HG03520 (cell line): ENCODE results near the gene EXOSC6.
"Not testable (repeated sequence)": the region's sequence is repeated elsewhere in the genome, so short reads cannot be mapped to it uniquely, and the experiment has no call there.

Experiments used
- ATAC-seq: cut with Tn5 transposase; IDR thresholded peaks from one replicate; pipeline ENCODE4 v1.9.1; 2021; ENCODE audit warnings: mild to moderate bottlenecking, moderate library complexity; ENCODE audit not compliant: unreplicated experiment

Gene EXOSC6

DNA sequence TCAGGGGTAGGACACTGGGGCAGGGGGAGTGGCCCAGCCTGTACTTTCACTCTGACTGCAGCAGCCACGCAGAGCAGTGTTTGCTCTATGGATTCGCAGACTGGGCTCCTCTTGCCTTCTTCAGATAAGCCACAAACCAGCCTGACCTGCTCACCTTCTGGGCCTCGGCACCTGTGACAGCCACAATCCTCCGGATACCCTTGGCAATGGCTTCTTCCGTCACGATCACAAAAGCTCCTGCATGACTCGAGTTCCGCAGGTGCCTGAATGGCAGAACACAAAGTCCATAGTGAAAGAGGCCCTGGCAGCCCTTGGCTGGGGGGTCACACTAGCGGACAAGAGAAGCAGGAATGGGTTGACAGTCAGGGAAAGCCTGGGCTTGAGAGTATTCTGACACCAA is 3.8 kb upstream of the EXOSC6 start:
- ATAC-seq, result no peak

DNA sequence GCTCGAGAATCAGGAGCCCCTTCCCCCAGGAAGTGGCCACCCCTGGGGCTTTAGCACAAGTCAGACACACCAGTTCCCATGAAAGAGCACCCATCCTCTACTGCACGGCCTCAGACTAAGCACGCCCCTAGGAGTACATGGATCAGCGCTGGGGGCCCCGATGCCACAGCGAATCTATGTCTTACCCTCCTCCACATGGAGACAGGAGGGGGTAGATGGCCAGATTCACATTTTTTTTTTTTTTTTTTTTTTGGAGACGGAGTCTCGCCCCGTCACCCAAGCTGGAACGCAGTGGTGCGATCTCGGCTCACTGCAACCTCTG is 3.2 kb upstream of the EXOSC6 start:
- no peak for ATAC-seq

DNA sequence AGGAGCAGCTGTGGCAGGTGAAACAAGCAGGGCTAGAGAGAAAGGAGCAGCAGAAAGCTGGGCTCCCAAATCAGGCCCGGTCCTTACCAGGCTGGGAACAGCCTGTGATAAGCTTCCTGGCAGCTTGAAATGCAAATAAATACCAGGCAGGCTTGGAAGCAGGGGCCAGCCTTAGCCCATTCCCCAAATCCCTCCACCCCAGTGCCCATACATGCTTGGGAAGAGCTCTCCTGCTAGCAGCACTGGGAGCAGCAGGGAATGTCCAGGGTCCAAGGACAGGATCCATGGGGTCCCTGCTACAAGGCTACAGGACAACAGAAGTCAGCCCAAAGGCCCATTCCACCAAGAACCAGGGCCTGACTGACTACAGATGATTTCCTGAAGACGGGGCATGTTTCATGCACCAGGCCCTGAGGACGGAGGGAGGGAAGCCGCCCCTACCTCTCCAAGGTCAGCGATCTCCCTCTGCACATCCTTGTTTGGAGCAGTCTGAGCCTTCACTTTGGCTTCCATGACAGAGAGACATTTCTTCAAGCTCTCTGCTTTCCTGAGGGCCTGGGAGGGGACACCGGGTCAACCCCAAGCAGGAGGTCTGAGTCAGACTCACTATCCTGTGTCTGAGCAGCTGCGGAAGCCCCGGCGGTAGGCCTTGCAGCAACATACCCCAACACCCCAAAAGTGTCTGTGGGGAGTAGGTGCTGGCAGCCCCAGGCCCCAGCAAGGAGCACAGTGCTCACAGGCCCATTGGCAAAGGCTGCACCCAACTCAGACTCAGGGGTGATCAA is 2.6 kb upstream of the EXOSC6 start:
- no peak for ATAC-seq

DNA sequence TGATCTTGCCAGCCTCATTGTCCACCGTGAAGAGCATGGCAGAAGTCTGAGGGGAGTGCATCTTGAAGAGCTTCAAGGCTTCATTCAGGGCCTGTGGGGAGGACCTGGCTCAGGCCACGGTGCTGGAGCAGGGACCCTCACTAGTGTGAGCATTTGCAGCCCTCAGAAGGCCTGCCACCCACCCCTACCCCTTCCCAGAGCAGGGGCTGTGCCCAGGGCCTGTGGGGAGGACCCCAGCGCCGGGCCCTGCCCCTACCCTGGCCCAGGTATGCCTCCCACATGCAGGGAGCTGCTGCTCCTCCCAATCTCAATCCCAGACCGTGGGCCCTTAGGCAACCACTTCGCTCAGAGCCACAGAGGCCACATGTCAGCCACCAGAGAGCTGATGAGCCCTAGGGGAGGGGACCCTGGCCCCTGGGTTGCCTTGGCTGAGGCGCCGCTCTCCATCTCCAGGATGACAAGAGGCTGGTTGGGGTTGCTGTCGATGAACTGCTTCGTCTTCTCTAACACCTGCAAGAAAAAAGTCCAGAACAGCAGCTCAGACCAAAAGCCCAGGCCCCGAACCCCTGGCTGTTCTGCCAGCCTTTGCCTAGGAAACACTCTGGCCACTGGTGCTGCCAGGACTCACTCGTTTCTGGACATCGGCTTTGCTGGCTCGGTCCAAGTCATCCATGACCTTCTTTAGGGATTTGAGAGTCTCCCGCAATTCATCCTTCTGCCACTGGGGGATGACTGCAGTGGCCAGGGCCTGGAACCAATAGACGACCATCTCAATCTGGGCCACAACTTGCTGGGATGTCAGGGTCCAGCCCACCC is 1.8 kb upstream of the EXOSC6 start:
- ATAC-seq, result no peak

DNA sequence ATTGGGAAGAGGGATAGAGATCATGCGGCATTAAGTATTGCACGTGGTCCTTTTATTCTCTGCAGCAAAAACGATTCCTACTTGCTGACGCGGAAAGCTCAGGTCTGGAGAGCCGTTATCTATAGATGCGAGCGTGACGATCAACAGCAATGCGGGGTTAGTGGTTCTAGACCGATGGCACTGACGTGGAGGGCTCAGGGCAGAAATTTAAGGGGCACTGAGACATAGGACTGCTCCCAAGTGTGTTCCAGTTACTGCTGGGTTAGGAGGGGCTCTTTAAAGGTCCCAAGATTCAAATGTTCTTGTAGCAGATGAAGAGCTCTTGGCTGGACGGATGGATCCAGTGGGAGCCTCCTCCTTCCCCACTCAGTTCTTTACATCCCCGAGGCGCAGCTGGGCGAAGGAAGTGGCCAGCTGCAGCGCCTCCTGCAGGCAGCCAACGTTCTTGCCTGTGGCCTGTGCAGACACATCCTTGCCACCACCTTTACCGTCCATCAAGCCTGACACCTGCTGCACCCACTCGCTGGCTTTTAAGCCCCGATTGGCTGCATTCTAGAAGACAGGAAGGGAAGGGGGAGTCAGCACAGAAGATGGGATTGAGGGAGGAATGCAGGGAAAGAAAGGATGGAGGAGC is 732 bp upstream of the EXOSC6 start:
- no peak for ATAC-seq

DNA sequence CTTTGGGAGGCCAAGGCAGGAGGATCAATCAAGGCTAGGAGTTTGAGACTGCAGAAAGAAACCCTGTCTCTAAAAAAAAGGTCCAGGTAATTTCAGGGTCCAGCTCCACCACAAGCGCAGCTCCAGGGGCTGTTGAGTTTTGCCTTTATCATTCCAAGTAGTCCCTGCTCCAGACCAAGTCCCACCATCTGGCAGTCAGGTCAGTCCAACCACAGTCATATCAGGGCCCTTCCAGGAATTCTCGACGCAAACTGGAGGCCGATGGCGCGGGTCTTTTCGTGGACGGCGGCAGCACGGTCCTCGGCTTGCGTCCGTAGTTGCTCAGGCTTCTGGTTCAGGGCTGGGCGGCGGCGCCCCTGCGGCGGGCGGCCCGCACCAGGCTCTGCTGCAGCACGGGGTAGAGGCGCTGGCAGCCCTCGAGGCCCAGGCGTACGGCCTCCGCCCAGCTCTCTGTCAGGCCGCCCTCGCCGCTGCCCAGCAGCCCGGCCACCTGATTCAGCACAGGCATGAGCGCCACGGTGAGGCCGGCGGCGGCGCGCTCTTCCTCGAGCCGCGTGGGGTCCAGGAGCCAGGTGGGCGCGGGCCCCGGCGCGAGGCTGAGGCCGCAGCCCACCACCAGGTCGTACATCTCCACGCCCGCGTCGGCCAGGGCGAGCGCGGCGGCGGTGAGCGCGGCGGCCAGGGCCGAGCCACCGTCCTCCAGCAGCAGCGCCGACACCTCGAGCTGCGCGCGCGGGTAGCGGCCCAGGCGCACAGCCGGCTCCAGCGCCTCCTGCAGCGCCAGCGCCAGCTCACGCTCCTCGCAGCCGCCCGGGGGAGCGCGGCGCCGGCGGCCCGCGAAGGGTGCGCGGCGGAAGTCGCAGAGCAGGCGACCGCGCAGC is 752 bp downstream of the EXOSC6 start:
- peak; percentile 30 for ATAC-seq

DNA sequence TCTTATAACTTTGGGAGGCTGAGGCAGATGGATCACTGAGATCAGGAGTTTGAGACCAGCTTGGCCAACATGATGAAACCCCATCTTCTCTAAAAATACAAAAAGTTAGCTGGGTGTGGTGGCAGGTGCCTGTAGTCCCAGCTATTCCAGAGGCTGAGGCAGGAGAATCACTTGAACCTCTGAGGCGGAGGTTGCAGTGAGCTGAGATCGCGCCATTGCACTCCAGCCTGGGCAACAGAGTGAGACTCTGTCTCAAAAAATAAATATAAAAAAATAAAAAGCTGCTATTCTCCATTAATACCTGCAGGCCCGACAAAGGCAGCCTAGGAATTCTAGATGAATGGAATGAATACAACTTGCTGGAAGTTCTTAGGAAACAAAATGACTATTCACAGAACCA is 2.0 kb downstream of the EXOSC6 start:
- not testable (repeated sequence) for ATAC-seq

DNA sequence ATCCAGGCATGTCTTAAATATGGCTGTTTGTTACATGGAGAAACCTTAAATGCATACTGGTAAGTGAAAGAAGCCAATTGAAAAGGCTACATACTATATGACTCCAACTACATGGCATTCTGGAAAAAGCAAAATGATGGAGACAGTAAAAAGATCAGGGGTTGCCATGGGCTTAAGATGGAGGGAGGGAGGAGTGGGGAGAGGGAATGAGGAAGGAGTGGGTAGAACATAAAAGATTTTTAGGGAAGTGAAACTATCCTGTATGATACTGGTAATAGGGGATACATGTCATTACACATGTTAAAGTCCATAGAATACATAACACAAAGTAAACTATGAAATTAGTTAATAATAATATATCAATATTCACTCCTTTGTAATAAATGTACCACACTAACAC is 13.0 kb downstream of the EXOSC6 start:
- ATAC-seq, result not testable (repeated sequence)

DNA sequence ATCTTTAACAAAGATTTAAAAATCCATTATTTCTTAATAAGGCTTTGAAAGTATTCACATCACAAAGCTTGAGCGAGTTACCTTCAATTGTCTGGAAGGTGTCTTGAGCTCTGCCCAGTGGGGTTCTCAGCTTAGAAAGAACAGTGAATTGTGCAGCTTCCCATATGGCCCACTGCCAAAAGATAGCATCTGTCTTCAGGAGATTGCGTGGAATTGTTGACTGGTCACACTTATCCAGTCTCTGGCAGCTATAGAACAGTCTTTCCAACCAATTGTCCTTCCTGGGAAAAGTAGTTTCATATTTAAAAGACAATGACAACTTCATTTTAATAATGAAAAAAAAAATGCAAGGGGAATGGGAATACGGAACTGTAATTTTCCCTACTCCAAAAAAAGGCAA is 19.9 kb downstream of the EXOSC6 start:
- not testable (repeated sequence) for ATAC-seq

DNA sequence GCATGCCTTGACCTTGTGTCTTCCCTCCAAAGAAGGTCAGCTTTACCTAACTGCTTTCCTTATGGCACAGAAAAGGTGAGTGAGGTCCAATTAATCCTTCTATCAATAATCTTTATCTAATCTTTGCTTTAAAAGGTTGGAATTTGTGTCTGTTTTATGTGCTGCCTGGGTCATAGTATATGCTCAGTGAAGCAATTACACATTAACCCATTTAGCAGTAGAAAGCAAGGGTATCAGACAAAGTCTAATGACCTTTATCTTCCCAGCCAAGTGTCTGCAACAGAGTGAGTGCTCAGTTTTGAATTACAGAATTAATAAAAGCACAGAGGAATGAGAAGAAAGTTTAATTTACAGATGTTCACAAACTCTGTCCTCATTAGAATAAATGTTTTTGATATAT is 25.7 kb downstream of the EXOSC6 start:
- not testable (repeated sequence) for ATAC-seq

DNA sequence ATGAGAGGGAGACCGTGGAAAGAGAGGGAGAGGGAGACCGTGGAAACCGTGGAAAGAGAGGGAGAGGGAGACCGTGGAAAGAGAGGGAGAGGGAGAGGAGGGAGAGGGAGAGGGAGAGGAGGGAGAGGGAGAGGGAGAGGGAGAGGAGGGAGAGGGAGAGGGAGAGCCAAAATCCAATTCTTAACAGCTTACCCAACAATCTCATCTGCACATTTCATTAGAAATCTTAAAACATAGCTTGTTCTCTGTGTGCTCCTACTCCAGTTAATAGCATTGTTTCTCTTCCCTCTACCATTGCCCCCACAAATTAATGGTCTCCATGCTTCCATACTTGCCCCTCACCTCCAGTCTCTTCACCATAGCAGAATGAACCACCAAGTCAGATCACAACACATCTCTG is 26.3 kb downstream of the EXOSC6 start:
- not testable (repeated sequence) for ATAC-seq

DNA sequence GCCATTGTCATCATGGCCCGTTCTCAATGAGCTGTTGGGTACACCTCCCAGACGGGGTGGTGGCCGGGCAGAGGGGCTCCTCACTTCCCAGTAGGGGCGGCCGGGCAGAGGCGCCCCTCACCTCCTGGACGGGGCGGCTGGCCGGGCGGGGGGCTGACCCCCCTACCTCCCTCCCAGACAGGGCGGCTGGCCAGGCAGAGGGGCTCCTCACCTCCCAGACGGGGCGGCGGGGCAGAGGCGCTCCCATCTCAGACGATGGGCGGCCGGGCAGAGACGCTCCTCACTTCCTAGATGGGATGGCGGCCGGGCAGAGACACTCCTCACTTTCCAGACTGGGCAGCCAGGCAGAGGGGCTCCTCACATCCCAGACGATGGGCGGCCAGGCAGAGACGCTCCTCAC is 27.1 kb downstream of the EXOSC6 start:
- ATAC-seq, result not testable (repeated sequence)

DNA sequence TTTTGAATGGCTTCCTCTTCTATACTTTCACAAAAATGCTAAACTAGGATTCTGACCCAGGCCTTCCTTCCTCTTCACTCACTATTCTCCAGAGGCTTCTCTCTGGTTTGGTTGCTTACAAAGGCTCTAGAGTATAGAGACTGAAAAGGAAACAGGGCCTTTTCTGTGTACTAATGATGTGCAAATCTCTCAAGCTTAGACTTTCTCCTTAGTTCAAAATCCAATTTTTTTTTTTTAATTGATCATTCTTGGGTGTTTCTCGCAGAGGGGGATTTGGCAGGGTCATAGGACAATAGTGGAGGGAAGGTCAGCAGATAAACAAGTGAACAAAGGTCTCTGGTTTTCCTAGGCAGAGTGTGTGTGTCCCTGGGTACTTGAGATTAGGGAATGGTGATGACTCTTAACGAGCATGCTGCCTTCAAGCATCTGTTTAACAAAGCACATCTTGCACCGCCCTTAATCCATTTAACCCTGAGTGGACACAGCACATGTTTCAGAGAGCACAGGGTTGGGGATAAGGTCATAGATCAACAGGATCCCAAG is 27.7 kb downstream of the EXOSC6 start:
- not testable (repeated sequence) for ATAC-seq

DNA sequence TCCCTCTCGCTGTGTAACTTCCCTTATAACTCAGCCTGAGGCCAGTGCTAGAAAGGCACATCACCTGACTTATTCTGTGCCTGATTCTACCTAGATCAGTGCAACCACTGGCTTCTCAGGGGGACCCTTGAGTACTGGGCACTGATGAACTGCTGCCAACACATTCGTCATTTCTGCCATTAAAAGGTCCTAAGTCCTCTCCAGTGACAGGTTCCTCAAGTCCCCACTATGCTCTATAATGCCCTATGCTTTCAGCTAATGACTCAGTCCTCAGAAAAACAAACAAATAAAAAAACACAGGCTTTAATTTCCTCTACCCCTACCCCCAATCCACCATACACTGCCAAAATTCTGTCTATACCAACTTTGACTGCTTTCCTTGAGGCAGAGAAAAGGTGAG is 28.5 kb downstream of the EXOSC6 start:
- ATAC-seq, result not testable (repeated sequence)

DNA sequence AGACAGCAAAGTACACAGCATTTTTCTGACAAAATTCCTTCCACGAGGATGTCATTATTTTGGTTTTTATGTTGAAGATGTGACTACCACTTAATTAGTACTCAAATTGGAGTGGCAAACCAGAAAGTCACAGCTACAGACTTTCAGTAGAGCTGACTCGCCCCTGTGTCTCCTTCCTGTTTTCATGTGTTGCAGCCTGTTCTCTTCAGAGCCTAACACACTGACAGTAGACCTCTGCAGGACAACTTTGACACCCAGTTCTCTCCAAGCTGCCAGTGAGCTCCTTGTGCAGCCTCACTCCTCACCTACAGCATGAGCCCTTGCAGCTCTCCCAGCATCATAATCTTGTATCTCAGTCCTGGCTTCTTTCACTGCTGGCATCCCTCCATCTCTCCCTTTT is 29.2 kb downstream of the EXOSC6 start:
- ATAC-seq, result not testable (repeated sequence)

DNA sequence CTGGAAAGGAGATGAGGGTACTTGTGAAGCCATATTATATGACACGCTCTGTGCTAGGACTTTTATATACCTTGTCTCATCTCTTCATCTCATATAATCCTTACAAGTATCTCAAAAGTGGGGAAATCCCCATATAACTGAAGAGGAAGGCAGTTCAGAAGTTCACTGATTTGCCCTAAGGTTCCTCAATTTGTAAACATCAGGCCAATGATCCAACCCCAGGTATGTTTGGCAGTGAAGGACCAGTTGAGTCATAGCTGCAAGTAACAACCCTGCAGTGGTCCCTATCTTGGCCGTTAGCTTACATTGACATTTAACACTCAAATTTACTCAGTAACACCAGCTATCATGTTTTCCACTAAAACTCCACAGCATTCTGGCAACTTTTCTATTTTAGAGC is 33.2 kb downstream of the EXOSC6 start:
- ATAC-seq, result not testable (repeated sequence)

DNA sequence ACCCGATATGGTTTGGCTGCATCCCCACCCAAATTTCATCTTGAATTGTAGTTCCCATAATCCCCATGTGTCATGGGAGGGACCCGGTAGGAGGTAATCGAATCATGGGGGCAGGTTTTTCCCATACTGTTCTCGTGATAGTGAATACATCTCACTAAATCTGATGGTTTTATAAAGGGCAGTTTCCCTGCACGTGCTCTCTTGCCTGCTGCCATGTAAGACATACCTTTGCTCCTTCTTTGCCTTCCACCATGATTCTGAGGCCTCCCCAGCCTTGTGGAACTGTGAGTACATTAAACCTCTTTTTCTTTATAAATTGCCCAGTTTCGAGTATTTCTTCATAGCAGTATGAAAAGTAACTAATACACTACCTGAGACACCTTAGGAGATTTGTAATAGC is 45.4 kb downstream of the EXOSC6 start:
- ATAC-seq, result not testable (repeated sequence)

DNA sequence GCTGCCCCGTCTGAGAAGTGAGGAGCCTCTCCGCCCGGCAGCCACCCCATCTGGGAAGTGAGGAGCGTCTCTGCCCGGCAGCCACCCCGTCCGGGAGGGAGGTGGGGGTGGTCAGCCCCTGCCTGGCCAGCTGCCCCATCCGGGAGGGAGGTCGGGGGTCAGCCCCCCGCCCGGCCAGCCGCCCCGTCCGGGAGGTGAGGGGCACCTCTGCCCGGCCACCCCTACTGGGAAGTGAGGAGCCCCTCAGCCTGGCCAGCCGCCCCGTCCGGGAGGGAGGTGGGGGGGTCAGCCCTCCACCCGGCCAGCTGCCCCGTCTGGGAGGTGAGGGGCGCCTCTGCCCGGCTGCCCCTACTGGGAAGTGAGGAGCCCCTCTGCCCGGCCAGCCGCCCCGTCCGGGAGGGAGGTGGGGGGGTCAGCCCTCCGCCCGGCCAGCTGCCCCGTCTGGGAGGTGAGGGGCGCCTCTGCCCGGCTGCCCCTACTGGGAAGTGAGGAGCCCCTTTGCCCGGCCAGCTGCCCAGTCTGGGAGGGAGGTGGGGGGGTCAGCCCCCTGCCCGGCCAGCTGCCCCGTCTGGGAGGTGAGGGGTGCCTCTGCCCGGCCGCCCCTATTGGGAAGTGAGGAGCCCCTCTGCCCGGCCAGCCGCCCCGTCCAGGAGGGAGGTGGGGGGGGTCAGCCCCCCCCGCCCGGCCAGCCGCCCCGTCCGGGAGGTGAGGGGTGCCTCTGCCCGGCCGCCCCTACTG is 46.9 kb downstream of the EXOSC6 start:
- not testable (repeated sequence) for ATAC-seq

DNA sequence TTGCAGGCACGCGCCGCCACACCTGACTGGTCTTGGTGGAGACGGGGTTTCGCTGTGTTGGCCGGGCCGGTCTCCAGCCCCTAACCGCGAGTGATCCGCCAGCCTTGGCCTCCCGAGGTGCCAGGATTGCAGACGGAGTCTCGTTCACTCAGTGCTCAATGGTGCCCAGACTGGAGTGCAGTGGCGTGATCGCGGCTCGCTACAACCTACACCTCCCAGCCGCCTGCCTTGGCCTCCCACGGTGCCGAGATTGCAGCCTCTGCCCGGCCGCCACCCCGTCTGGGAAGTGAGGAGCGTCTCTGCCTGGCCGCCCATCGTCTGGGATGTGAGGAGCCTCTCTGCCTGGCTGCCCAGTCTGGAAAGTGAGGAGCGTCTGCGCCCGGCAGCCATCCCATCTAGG is 47.7 kb downstream of the EXOSC6 start:
- ATAC-seq, result not testable (repeated sequence)

DNA sequence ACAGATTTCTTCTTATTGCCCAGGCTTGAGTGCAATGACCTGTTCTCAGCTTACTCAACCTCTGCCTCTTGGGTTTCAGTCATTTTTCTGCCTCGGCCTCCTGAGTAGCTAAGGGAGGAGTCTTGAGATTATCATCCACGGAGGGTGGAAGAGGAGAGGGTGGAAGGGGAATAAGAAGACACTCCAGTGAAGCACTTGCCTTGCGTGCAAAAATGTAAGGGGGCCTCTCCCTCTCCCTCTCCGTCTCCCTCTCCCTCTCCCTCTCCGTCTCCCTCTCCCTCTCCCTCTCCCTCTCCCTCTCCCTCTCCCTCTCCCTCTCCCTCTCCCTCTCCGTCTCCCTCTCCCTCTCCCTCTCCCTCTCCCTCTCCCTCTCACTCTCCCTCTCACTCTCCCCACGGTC is 48.2 kb downstream of the EXOSC6 start:
- not testable (repeated sequence) for ATAC-seq
